HEK293 (cell line): ENCODE results near the gene NHS.

Experiments used
- CTCF ChIA-PET: fragments of 350-600 bp; formaldehyde crosslinking; extraction: SDS; loops from one replicate; lab custom pipeline; 2021; ENCODE audit warnings: antibody characterized with exemption; lab: Yijun Ruan, JAX
- POLR2A ChIA-PET: fragments of 300-600 bp; formaldehyde crosslinking; extraction: SDS; loops from one replicate; lab custom pipeline; 2020; ENCODE audit warnings: antibody characterized with exemption, inconsistent platforms; lab: Yijun Ruan, JAX
- H3K27ac ChIP-seq: fragments of 200-500 bp; sonication (Bioruptor generic); 2 replicates; pipeline ENCODE4 v1.5.1; 2014; ENCODE audit warnings: low read depth, low read length, control low read depth, inconsistent platforms; ENCODE audit errors: extremely low read depth
- H3K36me3 ChIP-seq, 2 experiments: fragments of 200-500 bp in 1 of 2; sonication (Bioruptor generic) in 1 of 2; 1 replicate in 1 of 2; 2 replicates in 1 of 2; pipeline ENCODE4 v1.5.1; 2014 to 2017; ENCODE audit warnings: inconsistent platforms in 2 of 2, low read length in 2 of 2; ENCODE audit not compliant: control insufficient read depth in 2 of 2, insufficient read depth in 1 of 2
- H3K4me1 ChIP-seq: fragments of 200-500 bp; sonication (Bioruptor generic); 2 replicates; pipeline ENCODE4 v1.5.1; 2014; ENCODE audit warnings: mild to moderate bottlenecking, low read length, inconsistent platforms; ENCODE audit not compliant: control insufficient read depth, insufficient read depth
- H3K4me3 ChIP-seq: 2 replicates; pipeline ENCODE4 v1.5.1; 2011; ENCODE audit warnings: low read depth, mild to moderate bottlenecking, control low read depth, low read length, moderate library complexity
- H3K9me3 ChIP-seq: fragments of 200-500 bp; sonication (Bioruptor generic); 2 replicates; pipeline ENCODE4 v1.5.1; 2014; ENCODE audit warnings: low read depth, low read length, inconsistent platforms; ENCODE audit not compliant: control insufficient read depth, insufficient read depth
- GFI1B ChIP-seq: fragments of 450-650 bp; formaldehyde crosslinking; IDR thresholded peaks from 2 replicates; pipeline ENCODE4 v1.5.1; 2016; ENCODE audit warnings: missing biosample characterization, missing genetic modification characterization
- GLIS1 ChIP-seq: fragments of 450-650 bp; formaldehyde crosslinking; IDR thresholded peaks from 2 replicates; pipeline ENCODE4 v1.5.1; 2016; ENCODE audit warnings: missing biosample characterization, missing genetic modification characterization
- PRDM1 ChIP-seq: fragments of 450-650 bp; formaldehyde crosslinking; IDR thresholded peaks from 2 replicates; pipeline ENCODE4; 2016; ENCODE audit warnings: missing biosample characterization, missing genetic modification characterization
- PRDM10 ChIP-seq: fragments of 450-650 bp; formaldehyde crosslinking; IDR thresholded peaks from 2 replicates; pipeline ENCODE4 v1.5.1; 2016; ENCODE audit warnings: missing biosample characterization, missing genetic modification characterization
- PRDM4 ChIP-seq: fragments of 450-650 bp; formaldehyde crosslinking; IDR thresholded peaks from 2 replicates; pipeline ENCODE4 v1.5.1; 2017; ENCODE audit warnings: missing biosample characterization, missing genetic modification characterization
- SCRT1 ChIP-seq: fragments of 450-650 bp; formaldehyde crosslinking; IDR thresholded peaks from 2 replicates; pipeline ENCODE4 v1.5.1; 2016; ENCODE audit warnings: missing biosample characterization, missing genetic modification characterization, borderline replicate concordance
- SP2 ChIP-seq: fragments of 450-650 bp; formaldehyde crosslinking; IDR thresholded peaks from 2 replicates; pipeline ENCODE4 v1.5.1; 2016; ENCODE audit warnings: missing biosample characterization, missing genetic modification characterization
- TCF7L2 ChIP-seq: IDR thresholded peaks from 2 replicates; pipeline ENCODE4 v1.6.1; 2011; ENCODE audit warnings: low read depth, mild to moderate bottlenecking, inconsistent platforms, low read length, moderate library complexity, borderline replicate concordance
- YY1 ChIP-seq: fragments of 450-650 bp; formaldehyde crosslinking; IDR thresholded peaks from 2 replicates; pipeline ENCODE4 v1.5.1; 2018; ENCODE audit warnings: missing biosample characterization, missing genetic modification characterization
- ZBTB6 ChIP-seq: fragments of 450-650 bp; formaldehyde crosslinking; IDR thresholded peaks from 2 replicates; pipeline ENCODE4 v1.5.1; 2017; ENCODE audit warnings: missing biosample characterization, missing genetic modification characterization
- ZNF155 ChIP-seq: fragments of 450-650 bp; formaldehyde crosslinking; IDR thresholded peaks from 2 replicates; pipeline ENCODE4 v1.5.1; 2016; ENCODE audit warnings: missing biosample characterization, missing genetic modification characterization
- ZNF223 ChIP-seq: fragments of 450-650 bp; formaldehyde crosslinking; IDR thresholded peaks from 2 replicates; pipeline ENCODE4 v1.5.1; 2016; ENCODE audit warnings: missing biosample characterization, missing genetic modification characterization
- ZNF311 ChIP-seq: fragments of 450-650 bp; formaldehyde crosslinking; IDR thresholded peaks from 2 replicates; pipeline ENCODE4 v1.5.1; 2017; ENCODE audit warnings: missing biosample characterization, missing genetic modification characterization, borderline replicate concordance
- ZNF324 ChIP-seq: fragments of 450-650 bp; formaldehyde crosslinking; IDR thresholded peaks from 2 replicates; pipeline ENCODE4 v1.5.1; 2016; ENCODE audit warnings: missing biosample characterization, missing genetic modification characterization
- ZNF335 ChIP-seq: fragments of 450-650 bp; formaldehyde crosslinking; conservative IDR thresholded peaks from 2 replicates; pipeline ENCODE4 v1.5.1; 2016; ENCODE audit warnings: missing biosample characterization, missing genetic modification characterization
- ZNF366 ChIP-seq: fragments of 450-650 bp; formaldehyde crosslinking; conservative IDR thresholded peaks from 2 replicates; pipeline ENCODE4 v1.5.1; 2016; ENCODE audit warnings: missing biosample characterization, missing genetic modification characterization
- ZNF621 ChIP-seq: fragments of 450-650 bp; formaldehyde crosslinking; IDR thresholded peaks from 2 replicates; pipeline ENCODE4 v1.5.1; 2017; ENCODE audit warnings: missing biosample characterization, missing genetic modification characterization
- ZNF629 ChIP-seq: fragments of 450-650 bp; formaldehyde crosslinking; IDR thresholded peaks from 2 replicates; pipeline ENCODE4 v1.5.1; 2017; ENCODE audit warnings: missing biosample characterization, missing genetic modification characterization
- ZNF677 ChIP-seq: fragments of 450-650 bp; IDR thresholded peaks from 2 replicates; pipeline ENCODE4 v1.5.0; 2018; ENCODE audit warnings: missing biosample characterization, mild to moderate bottlenecking, missing genetic modification characterization, moderate library complexity
- ZNF701 ChIP-seq: fragments of 450-650 bp; formaldehyde crosslinking; IDR thresholded peaks from 2 replicates; pipeline ENCODE4 v1.5.1; 2016; ENCODE audit warnings: missing biosample characterization, missing genetic modification characterization
- ZNF747 ChIP-seq: fragments of 450-650 bp; formaldehyde crosslinking; IDR thresholded peaks from 2 replicates; pipeline ENCODE4 v1.5.1; 2016; ENCODE audit warnings: missing biosample characterization, missing genetic modification characterization
- TF ChIP-seq, protein P1 (sequence below): fragments of 450-650 bp; formaldehyde crosslinking; IDR thresholded peaks from 2 replicates; pipeline ENCODE4 v1.5.1; 2016; ENCODE audit warnings: missing biosample characterization, missing genetic modification characterization
- TF ChIP-seq, protein P2 (sequence below): fragments of 450-650 bp; formaldehyde crosslinking; IDR thresholded peaks from 2 replicates; pipeline ENCODE4 v1.5.1; 2017; ENCODE audit warnings: missing biosample characterization, missing genetic modification characterization
- TF ChIP-seq, protein P3 (sequence below): fragments of 450-650 bp; formaldehyde crosslinking; IDR thresholded peaks from 2 replicates; pipeline ENCODE4 v1.5.1; 2016; ENCODE audit warnings: missing biosample characterization, missing genetic modification characterization, low read depth

Gene NHS

DNA sequence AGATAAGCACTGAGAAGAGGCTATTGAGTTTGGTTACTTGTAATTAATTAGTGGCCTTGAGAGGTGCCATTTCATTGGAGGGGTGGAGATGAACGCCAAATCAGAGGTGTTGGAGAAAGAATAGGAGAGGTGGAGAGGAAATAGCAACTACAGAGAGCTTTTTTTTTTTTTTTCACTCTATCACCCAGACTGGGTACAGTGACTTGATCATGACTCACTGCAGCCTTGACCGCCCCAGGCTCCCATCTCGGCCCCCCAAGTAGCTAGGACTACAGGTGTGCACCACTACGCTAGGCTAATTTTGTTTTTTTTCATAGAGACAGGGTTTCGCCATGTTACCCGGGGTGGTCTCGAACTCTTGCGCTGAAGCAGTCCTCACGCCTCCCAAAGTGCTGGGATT lies 5.2 kb downstream of the NHS start (continued):
- TF ChIP-seq, protein P1, sequence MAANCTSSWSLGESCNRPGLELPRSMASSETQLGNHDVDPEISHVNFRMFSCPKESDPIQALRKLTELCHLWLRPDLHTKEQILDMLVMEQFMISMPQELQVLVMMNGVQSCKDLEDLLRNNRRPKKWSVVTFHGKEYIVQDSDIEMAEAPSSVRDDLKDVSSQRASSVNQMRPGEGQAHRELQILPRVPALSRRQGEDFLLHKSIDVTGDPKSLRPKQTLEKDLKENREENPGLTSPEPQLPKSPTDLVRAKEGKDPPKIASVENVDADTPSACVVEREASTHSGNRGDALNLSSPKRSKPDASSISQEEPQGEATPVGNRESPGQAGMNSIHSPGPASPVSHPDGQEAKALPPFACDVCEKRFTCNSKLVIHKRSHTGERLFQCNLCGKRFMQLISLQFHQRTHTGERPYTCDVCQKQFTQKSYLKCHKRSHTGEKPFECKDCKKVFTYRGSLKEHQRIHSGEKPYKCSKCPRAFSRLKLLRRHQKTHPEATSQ, result no peak
- TF ChIP-seq SP2 (no peak), PRDM1 (no peak)
- TF ChIP-seq, protein P2, sequence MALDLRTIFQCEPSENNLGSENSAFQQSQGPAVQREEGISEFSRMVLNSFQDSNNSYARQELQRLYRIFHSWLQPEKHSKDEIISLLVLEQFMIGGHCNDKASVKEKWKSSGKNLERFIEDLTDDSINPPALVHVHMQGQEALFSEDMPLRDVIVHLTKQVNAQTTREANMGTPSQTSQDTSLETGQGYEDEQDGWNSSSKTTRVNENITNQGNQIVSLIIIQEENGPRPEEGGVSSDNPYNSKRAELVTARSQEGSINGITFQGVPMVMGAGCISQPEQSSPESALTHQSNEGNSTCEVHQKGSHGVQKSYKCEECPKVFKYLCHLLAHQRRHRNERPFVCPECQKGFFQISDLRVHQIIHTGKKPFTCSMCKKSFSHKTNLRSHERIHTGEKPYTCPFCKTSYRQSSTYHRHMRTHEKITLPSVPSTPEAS (tag by site-specific recombination), result no peak

DNA sequence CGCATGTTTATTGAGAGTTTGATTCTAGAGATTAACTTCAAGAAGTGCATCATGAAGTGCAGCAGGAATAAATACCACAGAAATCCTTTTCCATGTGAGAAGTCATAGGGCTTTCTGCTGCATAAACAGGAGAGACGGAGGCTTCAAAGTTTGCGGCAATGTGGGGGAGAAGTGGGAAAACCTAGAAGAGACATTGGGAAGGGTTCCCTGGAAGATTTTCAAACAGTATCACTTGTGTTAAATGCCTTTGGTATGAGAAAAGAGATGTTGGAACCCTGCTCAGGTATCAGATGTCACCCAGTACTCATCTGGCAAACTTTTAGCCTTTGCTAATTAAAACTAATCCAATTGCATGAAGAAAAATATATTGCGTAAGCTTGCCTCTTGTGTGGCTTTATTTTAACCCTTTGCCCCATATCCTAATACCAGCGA lies 15.4 kb downstream of the NHS start:
- POLR2A ChIA-PET, result interaction anchor here (0.6 kb wide), 1 partner anchor 22 kb away, joined by 3 read pairs; no protein-coding TSS in a partner anchor
- H3K27ac ChIP-seq, result no peak overlapping the region
- peak; percentile 28; the same call in 1 of the 2 replicates for TF ChIP-seq TCF7L2
- no peak for TF ChIP-seq ZNF621 (tag by site-specific recombination)
- 0 out of 2 replicates have a peak, but pooled peaks have one; percentile 27 for TF ChIP-seq ZNF366 (tag by site-specific recombination)
- TF ChIP-seq ZNF747 (tag by site-specific recombination), result no peak
- peak; percentile 24; the same call in 1 of the 2 replicates for TF ChIP-seq GLIS1
- peak; percentile 20; the same call in 1 of the 2 replicates for TF ChIP-seq PRDM10
- peak; percentile 32 for TF ChIP-seq ZNF629
- H3K9me3 ChIP-seq, result no peaks in the 10 kb centered on the region
- CTCF ChIA-PET, result interaction anchor here (0.5 kb wide), 1 partner anchor 274 kb away, joined by 7 read pairs; no protein-coding TSS in a partner anchor
- no peak overlapping the region for H3K4me3 ChIP-seq
- no peaks in the 10 kb centered on the region for H3K36me3 ChIP-seq
- 0 out of 2 replicates have a peak, but pooled peaks cover 2% of the 10 kb centered on the region for H3K4me1 ChIP-seq

DNA sequence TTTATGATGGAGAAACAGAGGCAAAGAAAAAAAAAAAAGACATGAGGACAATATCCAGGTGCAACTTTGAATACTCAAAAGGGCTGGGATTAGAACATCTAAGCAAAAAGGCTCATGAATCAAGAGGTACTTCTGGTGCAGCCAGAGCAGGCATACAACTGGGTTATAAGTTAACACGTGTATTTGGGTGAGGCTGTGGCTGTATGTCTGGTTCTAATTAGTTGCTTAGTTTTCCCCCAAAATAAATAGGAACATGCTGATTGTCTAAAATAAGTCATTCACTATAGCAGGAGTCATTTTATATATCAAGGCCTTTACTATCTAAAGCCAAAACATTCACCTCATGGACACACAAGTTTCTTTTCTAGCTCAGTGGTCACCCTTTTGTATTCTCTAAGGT lies 20.2 kb downstream of the NHS start:
- no peak overlapping the region for H3K27ac ChIP-seq
- no peaks in the 10 kb centered on the region for H3K36me3 ChIP-seq
- no peak overlapping the region for H3K4me3 ChIP-seq
- peaks cover 4% of the 10 kb centered on the region for H3K9me3 ChIP-seq
- ChIA-PET POLR2A (no interaction called here), CTCF (no interaction called here)
- H3K4me1 ChIP-seq, result no peaks in the 10 kb centered on the region; the same call in 1 of the 2 replicates
- TF ChIP-seq ZNF701 (tag by site-specific recombination) (no peak), ZNF155 (tag by site-specific recombination) (no peak), YY1 (tag by site-specific recombination) (no peak), ZNF223 (tag by site-specific recombination) (no peak), ZNF311 (no peak), ZNF335 (no peak), ZNF324 (tag by site-specific recombination) (no peak), ZNF677 (no peak), GFI1B (tag by site-specific recombination) (no peak), ZBTB6 (tag by site-specific recombination) (no peak), PRDM4 (tag by site-specific recombination) (no peak), SCRT1 (tag by site-specific recombination) (no peak)
- TF ChIP-seq, protein P3, sequence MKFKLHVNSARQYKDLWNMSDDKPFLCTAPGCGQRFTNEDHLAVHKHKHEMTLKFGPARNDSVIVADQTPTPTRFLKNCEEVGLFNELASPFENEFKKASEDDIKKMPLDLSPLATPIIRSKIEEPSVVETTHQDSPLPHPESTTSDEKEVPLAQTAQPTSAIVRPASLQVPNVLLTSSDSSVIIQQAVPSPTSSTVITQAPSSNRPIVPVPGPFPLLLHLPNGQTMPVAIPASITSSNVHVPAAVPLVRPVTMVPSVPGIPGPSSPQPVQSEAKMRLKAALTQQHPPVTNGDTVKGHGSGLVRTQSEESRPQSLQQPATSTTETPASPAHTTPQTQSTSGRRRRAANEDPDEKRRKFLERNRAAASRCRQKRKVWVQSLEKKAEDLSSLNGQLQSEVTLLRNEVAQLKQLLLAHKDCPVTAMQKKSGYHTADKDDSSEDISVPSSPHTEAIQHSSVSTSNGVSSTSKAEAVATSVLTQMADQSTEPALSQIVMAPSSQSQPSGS (tag by site-specific recombination), result no peak
